Neural cell (in vitro differentiated cells): ENCODE results near the gene ACCSL.

Experiments used
- CTCF ChIP-seq: fragments of 450-650 bp; IDR thresholded peaks from 2 replicates; pipeline ENCODE4 v1.5.1; 2014; ENCODE audit warnings: antibody characterized with exemption, mild to moderate bottlenecking, moderate library complexity; ENCODE audit not compliant: poor library complexity, severe bottlenecking
- POLR2AphosphoS5 ChIP-seq: IDR thresholded peaks from 2 replicates; pipeline ENCODE4 v1.6.1; 2012

- TF ChIP-seq CTCF: no peak
- no peak for TF ChIP-seq POLR2AphosphoS5
These were observed 29.0 kb upstream of the ACCSL start for GRCh38 chr11:44018829-44019228.
